Gastroesophageal sphincter (tissue), 3 donors: ENCODE measurements around the gene GRID1.

Source experiments
- CTCF ChIP-seq, 4 experiments: fragments of 200-600 bp in 2 of 4; fragments of 450-650 bp in 2 of 4; sonication (generic) in 1 of 4; IDR thresholded peaks; one replicate each; pipeline ENCODE4 v1.5.1; 2017 to 2019; ENCODE audit warnings: antibody characterized with exemption in 4 of 4, mild to moderate bottlenecking in 2 of 4, moderate library complexity in 2 of 4
- EP300 ChIP-seq: sonication (generic); formaldehyde crosslinking; IDR thresholded peaks from one replicate; pipeline ENCODE4 v1.6.1; 2017; ENCODE audit warnings: antibody characterized with exemption, mild to moderate bottlenecking
- POLR2A ChIP-seq, 2 donors: fragments of 450-650 bp; IDR thresholded peaks; one replicate each; pipeline ENCODE4 v1.6.1; 2017; ENCODE audit warnings: antibody characterized with exemption in 2 of 2, mild to moderate bottlenecking in 2 of 2, moderate library complexity in 1 of 2
- POLR2AphosphoS5 ChIP-seq: sonication (generic); formaldehyde crosslinking; IDR thresholded peaks from one replicate; pipeline ENCODE4 v1.6.1; 2017; ENCODE audit warnings: antibody characterized with exemption

- no peak for TF ChIP-seq POLR2A (IDR thresholded peaks at IDR 0.05)
- TF ChIP-seq CTCF (IDR thresholded peaks at IDR 0.05): no peak
- TF ChIP-seq POLR2AphosphoS5: no peak
- TF ChIP-seq EP300: no peak
Observed at GRCh38 chr10:86387178-86387794, 20.7 kb upstream of the GRID1 start.
